UCSD-AML1 (cell line): ENCODE results near the gene SLC7A8.

Source experiments
- DNase-seq: peaks from one replicate; lab custom pipeline; 2025; ENCODE audit not compliant: unreplicated experiment; lab: John Stamatoyannopoulos, UW

The SLC7A8 gene

GRCh38 chr14:23183158-23183470, 346 bp downstream of the SLC7A8 start:
- DNase-seq: no peak

- no peak for DNase-seq
These were observed 895 bp downstream of the SLC7A8 start for GRCh38 chr14:23182372-23183157.

- no peak for DNase-seq
These were observed 1.5 kb downstream of the SLC7A8 start for GRCh38 chr14:23181946-23182345.

GRCh38 chr14:23181453-23181852, 2.0 kb downstream of the SLC7A8 start:
- DNase-seq: no peak

- no peak for DNase-seq
These were observed 6.3 kb downstream of the SLC7A8 start for GRCh38 chr14:23177181-23177580.

GRCh38 chr14:23175823-23176222, 7.6 kb downstream of the SLC7A8 start:
- DNase-seq: no peak

GRCh38 chr14:23174296-23175184, 8.9 kb downstream of the SLC7A8 start:
- DNase-seq: no peak

GRCh38 chr14:23173796-23174195, 9.7 kb downstream of the SLC7A8 start:
- no peak for DNase-seq

GRCh38 chr14:23173031-23173430, 10.4 kb downstream of the SLC7A8 start:
- no peak for DNase-seq

GRCh38 chr14:23172574-23172973, 10.9 kb downstream of the SLC7A8 start:
- no peak for DNase-seq

GRCh38 chr14:23172096-23172495, 11.4 kb downstream of the SLC7A8 start:
- DNase-seq: no peak

GRCh38 chr14:23171222-23171975, 12.1 kb downstream of the SLC7A8 start:
- no peak for DNase-seq

GRCh38 chr14:23169622-23170021, 13.8 kb downstream of the SLC7A8 start:
- DNase-seq: no peak

GRCh38 chr14:23168246-23168645, 15.2 kb downstream of the SLC7A8 start:
- no peak for DNase-seq

- no peak for DNase-seq
These were observed 16.2 kb downstream of the SLC7A8 start for GRCh38 chr14:23167116-23167847.

- no peak for DNase-seq
These were observed 18.5 kb downstream of the SLC7A8 start for GRCh38 chr14:23164949-23165348.

- no peak for DNase-seq
These were observed 19.2 kb downstream of the SLC7A8 start for GRCh38 chr14:23164250-23164649.

GRCh38 chr14:23163830-23164229, 19.6 kb downstream of the SLC7A8 start:
- DNase-seq: no peak

GRCh38 chr14:23162800-23163199, 20.7 kb downstream of the SLC7A8 start:
- no peak for DNase-seq

GRCh38 chr14:23162005-23162404, 21.5 kb downstream of the SLC7A8 start:
- DNase-seq: no peak
